GM13977 (cell line): ENCODE measurements around the gene HOXB3.
A peak's percentile ranks its signal among the peaks of the same experiment; 100 is the strongest.

ENCODE experiments used
- DNase-seq: peaks from one replicate; pipeline ENCODE4 v3.0.0; 2012; ENCODE audit warnings: low spot score
- CTCF ChIP-seq: IDR thresholded peaks from 2 replicates; pipeline ENCODE4 v1.5.1; 2012; ENCODE audit warnings: mild to moderate bottlenecking, control low read depth; ENCODE audit not compliant: insufficient read depth; ENCODE audit errors: extremely low read depth, missing control alignments
- in situ Hi-C: fragments of 300-500 bp; cut with MboI; formaldehyde crosslinking; loops from one replicate; pipeline ENCODE4 v1.12.0; 2022; ENCODE audit warnings: low sequenced_read_pairs, low pct_unique_long_range_greater_than_20kb, mixed read lengths, inconsistent platforms; ENCODE audit not compliant: unreplicated experiment

HOXB3 gene

DNA sequence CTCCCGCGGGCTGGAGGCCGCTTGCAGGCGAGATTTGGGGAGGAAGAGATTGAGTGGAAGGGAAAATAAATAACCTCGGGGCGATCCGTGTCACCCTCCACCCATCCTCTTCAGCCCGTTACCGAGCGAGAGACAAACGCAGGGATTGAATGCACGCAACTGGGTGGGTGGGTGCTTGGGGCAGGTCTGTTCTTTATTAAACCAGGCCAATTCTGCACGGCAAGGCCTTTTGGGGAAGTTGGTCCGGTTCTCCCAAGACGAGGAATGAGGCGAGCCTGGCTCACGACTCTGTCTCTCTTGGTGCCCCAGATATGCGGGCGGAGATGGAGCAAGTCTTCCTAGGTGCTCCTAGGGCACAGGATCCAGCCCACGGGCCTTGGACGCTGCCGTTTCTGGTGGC, 21.2 kb upstream of the HOXB3 start:
- DNase-seq = no peak
- TF ChIP-seq CTCF = no peak
- in situ Hi-C loops = loop anchor here (10.0 kb wide), 1 partner anchor 114 kb away; the partner anchor contains the start of genes HOXB13, PRAC1 and PRAC2

- peak; percentile 89 for DNase-seq
- no peak for TF ChIP-seq CTCF
- in situ Hi-C loops = loop anchor here (10.0 kb wide), 1 partner anchor 114 kb away; the partner anchor contains the start of genes HOXB13, PRAC1 and PRAC2
These were observed 20.5 kb upstream of the HOXB3 start, which contains the start of gene HOXB7 for GRCh38 chr17:48610282-48611211. HOXB7 (minus strand) TSS chr17:48611017; CDS start chr17:48610918, 99 bp downstream.

GRCh38 chr17:48609759-48610281, 19.8 kb upstream of the HOXB3 start:
- no peak for TF ChIP-seq CTCF
- in situ Hi-C loops = loop anchor here (10.0 kb wide), 1 partner anchor 115 kb away; the partner anchor contains the start of genes HOXB13, PRAC1 and PRAC2
- DNase-seq = no peak

DNA sequence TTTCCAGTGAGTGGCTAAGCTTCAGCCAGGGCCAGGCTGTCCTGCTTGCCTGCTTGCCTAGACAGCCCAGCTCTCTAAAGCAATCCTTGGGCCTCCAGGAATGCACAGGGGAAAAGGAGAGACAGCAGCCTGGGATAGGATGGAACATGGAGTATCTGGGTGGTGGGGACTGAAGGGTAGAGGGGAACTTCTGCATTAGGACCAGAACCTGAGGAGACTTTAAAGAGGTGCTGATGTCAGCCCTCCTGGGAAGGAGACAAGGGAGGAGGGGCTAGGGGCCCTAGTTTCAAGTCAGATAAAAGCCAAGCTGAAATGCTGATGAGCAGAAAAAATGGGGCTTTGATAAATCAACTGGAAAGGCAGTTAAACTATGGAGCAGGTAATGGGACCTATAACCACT, 19.0 kb upstream of the HOXB3 start:
- no peak for TF ChIP-seq CTCF
- in situ Hi-C loops = no loop called here
- no peak for DNase-seq

DNA sequence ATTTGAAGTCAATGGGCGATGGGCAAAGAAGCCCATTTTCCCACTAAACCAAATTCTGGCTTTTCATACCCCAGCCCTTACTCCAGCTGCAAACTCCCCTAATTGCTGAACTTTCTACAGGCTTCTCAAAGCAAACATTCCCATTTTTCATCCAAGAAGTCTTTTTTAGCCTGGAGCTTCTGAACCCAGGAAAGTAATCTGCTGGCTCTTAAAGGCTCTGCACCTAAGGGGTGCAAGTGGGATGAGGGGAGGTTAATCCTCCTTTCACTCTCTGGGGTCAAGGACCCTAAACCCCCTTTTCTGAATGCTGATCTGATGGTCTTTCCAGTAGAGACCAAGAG, 18.4 kb upstream of the HOXB3 start:
- no peak for DNase-seq
- in situ Hi-C loops = no loop called here
- TF ChIP-seq CTCF = no peak

- DNase-seq = no peak
- in situ Hi-C loops = no loop called here
These were observed 17.0 kb upstream of the HOXB3 start for GRCh38 chr17:48606892-48607614.

More at GRCh38 chr17:48606892-48607614, 17.0 kb upstream of the HOXB3 start:
- TF ChIP-seq CTCF = no peak
